Measurements from ENCODE around the gene HMCN2. TPM values are rescaled to one million over a fixed set of nuclear protein-coding genes. Genes with fewer than 3 reads are reported as not detected.
"Not testable (repeated sequence)": the region's sequence is repeated elsewhere in the genome, so short reads cannot be mapped to it uniquely, and the experiment has no call there.

HMCN2 gene
- total and polyA plus RNA-seq, 4 donors: 0.25 to 14.8 (median 4.6) TPM

GRCh38 chr9:130399768-130400167 is 134.2 kb downstream of the HMCN2 start:
- Histone ChIP-seq H3K4me1 (ENCODE audit: control insufficient read depth in 1 of 2, insufficient read depth in 2 of 2, low read length in 2 of 2) (no peaks in the 10 kb centered on the region), H3K27ac (ENCODE audit: low read depth in 1 of 2, low read length in 2 of 2) (no peak overlapping the region), H3K4me3 (ENCODE audit: low read length in 2 of 2) (no peak overlapping the region), H3K27me3 (ENCODE audit: control insufficient read depth in 1 of 2, insufficient read depth in 2 of 2, low read length in 1 of 2) (no peaks in the 10 kb centered on the region), H3K36me3 (ENCODE audit: control insufficient read depth in 1 of 2, insufficient read depth in 2 of 2, low read length in 1 of 2) (no peaks in the 10 kb centered on the region), H3K9me3 (ENCODE audit: control insufficient read depth, low read length) (no peaks in the 10 kb centered on the region)
- WGBS, 2 donors: 69 to 74% methylated on average over 8 of the region's 8 CpGs
- ATAC-seq (ENCODE audit: low FRiP score) (no peak), DNase-seq (no peak)
- intact Hi-C loops (cut with DNase I): no loop called here

GRCh38 chr9:130400870-130401269 is 135.3 kb downstream of the HMCN2 start:
- ATAC-seq (ENCODE audit: low FRiP score) (no peak), DNase-seq (no peak)
- 94 to 95% methylated on average over 8 of the region's 8 CpGs for WGBS, 2 donors
- H3K9me3 ChIP-seq (ENCODE audit: control insufficient read depth, low read length): no peaks in the 10 kb centered on the region
- intact Hi-C loops (cut with DNase I): no loop called here
- H3K27ac ChIP-seq (ENCODE audit: low read depth in 1 of 2, low read length in 2 of 2): no peak overlapping the region
- no peaks in the 10 kb centered on the region for H3K27me3 ChIP-seq (ENCODE audit: control insufficient read depth in 1 of 2, insufficient read depth in 2 of 2, low read length in 1 of 2)
- no peaks in the 10 kb centered on the region for H3K36me3 ChIP-seq (ENCODE audit: control insufficient read depth in 1 of 2, insufficient read depth in 2 of 2, low read length in 1 of 2)
- H3K4me3 ChIP-seq (ENCODE audit: low read length in 2 of 2): no peak overlapping the region
- no peaks in the 10 kb centered on the region for H3K4me1 ChIP-seq (ENCODE audit: control insufficient read depth in 1 of 2, insufficient read depth in 2 of 2, low read length in 2 of 2)

- H3K27me3 ChIP-seq (ENCODE audit: control insufficient read depth in 1 of 2, insufficient read depth in 2 of 2, low read length in 1 of 2); H3K9me3 ChIP-seq (ENCODE audit: control insufficient read depth, low read length); ATAC-seq (ENCODE audit: low FRiP score); H3K27ac ChIP-seq (ENCODE audit: low read depth in 1 of 2, low read length in 2 of 2); intact Hi-C loops (cut with DNase I); H3K36me3 ChIP-seq (ENCODE audit: control insufficient read depth in 1 of 2, insufficient read depth in 2 of 2, low read length in 1 of 2); H3K4me1 ChIP-seq (ENCODE audit: control insufficient read depth in 1 of 2, insufficient read depth in 2 of 2, low read length in 2 of 2); H3K4me3 ChIP-seq (ENCODE audit: low read length in 2 of 2); DNase-seq: not testable (repeated sequence)
- 92 to 97% methylated on average over 3 of the region's 3 CpGs for WGBS, 2 donors
These were observed 136.2 kb downstream of the HMCN2 start for GRCh38 chr9:130401742-130402141.

GRCh38 chr9:130402243-130402642 is 136.7 kb downstream of the HMCN2 start:
- H3K27ac ChIP-seq (ENCODE audit: low read depth in 1 of 2, low read length in 2 of 2): no peak overlapping the region
- H3K27me3 ChIP-seq (ENCODE audit: control insufficient read depth in 1 of 2, insufficient read depth in 2 of 2, low read length in 1 of 2): no peaks in the 10 kb centered on the region
- DNase-seq: no peak
- no peak overlapping the region for H3K4me3 ChIP-seq (ENCODE audit: low read length in 2 of 2)
- no peak for ATAC-seq (ENCODE audit: low FRiP score)
- no peaks in the 10 kb centered on the region for H3K4me1 ChIP-seq (ENCODE audit: control insufficient read depth in 1 of 2, insufficient read depth in 2 of 2, low read length in 2 of 2)
- intact Hi-C loops (cut with DNase I): no loop called here
- no peaks in the 10 kb centered on the region for H3K9me3 ChIP-seq (ENCODE audit: control insufficient read depth, low read length)
- WGBS, 2 donors: 90 to 92% methylated on average over 3 of the region's 3 CpGs
- H3K36me3 ChIP-seq (ENCODE audit: control insufficient read depth in 1 of 2, insufficient read depth in 2 of 2, low read length in 1 of 2): no peaks in the 10 kb centered on the region

GRCh38 chr9:130402645-130403440 is 137.3 kb downstream of the HMCN2 start:
- DNase-seq (no peak), ATAC-seq (ENCODE audit: low FRiP score) (peak; percentile 16)
- no peak overlapping the region for H3K27ac ChIP-seq (ENCODE audit: low read depth in 1 of 2, low read length in 2 of 2)
- intact Hi-C loops (cut with DNase I): no loop called here
- WGBS, 2 donors: 84 to 86% methylated on average over 28 of the region's 28 CpGs
- H3K9me3 ChIP-seq (ENCODE audit: control insufficient read depth, low read length): no peaks in the 10 kb centered on the region
- H3K27me3 ChIP-seq (ENCODE audit: control insufficient read depth in 1 of 2, insufficient read depth in 2 of 2, low read length in 1 of 2): no peaks in the 10 kb centered on the region
- H3K4me1 ChIP-seq (ENCODE audit: control insufficient read depth in 1 of 2, insufficient read depth in 2 of 2, low read length in 2 of 2): no peaks in the 10 kb centered on the region
- H3K4me3 ChIP-seq (ENCODE audit: low read length in 2 of 2): no peak overlapping the region
- no peaks in the 10 kb centered on the region for H3K36me3 ChIP-seq (ENCODE audit: control insufficient read depth in 1 of 2, insufficient read depth in 2 of 2, low read length in 1 of 2)

- DNase-seq: no peak
- H3K4me3 ChIP-seq (ENCODE audit: low read length in 2 of 2): no peak overlapping the region
- intact Hi-C loops (cut with DNase I): no loop called here
- 93 to 94% methylated on average over 22 of the region's 22 CpGs for WGBS, 2 donors
- peaks cover 1% of the 10 kb centered on the region for H3K9me3 ChIP-seq (ENCODE audit: control insufficient read depth, low read length)
- H3K27ac ChIP-seq (ENCODE audit: low read depth in 1 of 2, low read length in 2 of 2): no peak overlapping the region
- no peaks in the 10 kb centered on the region for H3K27me3 ChIP-seq (ENCODE audit: control insufficient read depth in 1 of 2, insufficient read depth in 2 of 2, low read length in 1 of 2)
- ATAC-seq (ENCODE audit: low FRiP score): no peak
- H3K36me3 ChIP-seq (ENCODE audit: control insufficient read depth in 1 of 2, insufficient read depth in 2 of 2, low read length in 1 of 2): no peaks in the 10 kb centered on the region
- H3K4me1 ChIP-seq (ENCODE audit: control insufficient read depth in 1 of 2, insufficient read depth in 2 of 2, low read length in 2 of 2): no peaks in the 10 kb centered on the region
These were observed 140.2 kb downstream of the HMCN2 start for GRCh38 chr9:130405657-130406257.

- Histone ChIP-seq H3K27me3 (ENCODE audit: control insufficient read depth in 1 of 2, insufficient read depth in 2 of 2, low read length in 1 of 2) (no peaks in the 10 kb centered on the region), H3K36me3 (ENCODE audit: control insufficient read depth in 1 of 2, insufficient read depth in 2 of 2, low read length in 1 of 2) (no peaks in the 10 kb centered on the region), H3K9me3 (ENCODE audit: control insufficient read depth, low read length) (peaks cover 1% of the 10 kb centered on the region), H3K27ac (ENCODE audit: low read depth in 1 of 2, low read length in 2 of 2) (no peak overlapping the region), H3K4me1 (ENCODE audit: control insufficient read depth in 1 of 2, insufficient read depth in 2 of 2, low read length in 2 of 2) (no peaks in the 10 kb centered on the region), H3K4me3 (ENCODE audit: low read length in 2 of 2) (no peak overlapping the region)
- DNase-seq (no peak), ATAC-seq (ENCODE audit: low FRiP score) (no peak)
- WGBS, 2 donors: 89 to 90% methylated on average over 10 of the region's 10 CpGs
- intact Hi-C loops (cut with DNase I): no loop called here
These were observed 140.8 kb downstream of the HMCN2 start for GRCh38 chr9:130406278-130406895.

GRCh38 chr9:130407916-130408663 is 142.5 kb downstream of the HMCN2 start:
- H3K4me1 ChIP-seq (ENCODE audit: control insufficient read depth in 1 of 2, insufficient read depth in 2 of 2, low read length in 2 of 2): no peaks in the 10 kb centered on the region
- H3K36me3 ChIP-seq (ENCODE audit: control insufficient read depth in 1 of 2, insufficient read depth in 2 of 2, low read length in 1 of 2): no peaks in the 10 kb centered on the region
- 87 to 93% methylated on average over 9 of the region's 9 CpGs for WGBS, 2 donors
- no peak overlapping the region for H3K4me3 ChIP-seq (ENCODE audit: low read length in 2 of 2)
- DNase-seq (no peak), ATAC-seq (ENCODE audit: low FRiP score) (no peak)
- H3K27me3 ChIP-seq (ENCODE audit: control insufficient read depth in 1 of 2, insufficient read depth in 2 of 2, low read length in 1 of 2): no peaks in the 10 kb centered on the region
- no peak overlapping the region for H3K27ac ChIP-seq (ENCODE audit: low read depth in 1 of 2, low read length in 2 of 2)
- H3K9me3 ChIP-seq (ENCODE audit: control insufficient read depth, low read length): peaks cover 1% of the 10 kb centered on the region
- intact Hi-C loops (cut with DNase I): no loop called here

Data from aorta (tissue), 5 donors.